Nephron progenitor cell (in vitro differentiated cells): ENCODE results near the gene SYNPO.
A peak's percentile ranks its signal among the peaks of the same experiment; 100 is the strongest.

Experiments
- DNase-seq: peaks from one replicate; pipeline ENCODE4 v3.0.0; 2021
- H3K27ac Mint-ChIP-seq: 2 replicates; pipeline ENCODE4 v1.8.0; 2021; ENCODE audit warnings: mild to moderate bottlenecking, moderate library complexity, mixed read lengths
- H3K27me3 Mint-ChIP-seq: 2 replicates; pipeline ENCODE4 v1.8.0; 2021; ENCODE audit warnings: mild to moderate bottlenecking, low read depth, mixed read lengths; ENCODE audit not compliant: poor library complexity
- H3K36me3 Mint-ChIP-seq: 2 replicates; pipeline ENCODE4 v1.8.0; 2021; ENCODE audit warnings: low read depth, mixed read lengths
- H3K4me1 Mint-ChIP-seq: 2 replicates; pipeline ENCODE4 v1.8.0; 2021; ENCODE audit warnings: mixed read lengths
- H3K4me3 Mint-ChIP-seq: 2 replicates; pipeline ENCODE4 v1.8.0; 2021; ENCODE audit warnings: mild to moderate bottlenecking, moderate library complexity, mixed read lengths
- H3K9me3 Mint-ChIP-seq: 2 replicates; pipeline ENCODE4 v1.8.0; 2021; ENCODE audit warnings: mild to moderate bottlenecking, moderate library complexity, mixed read lengths
- CTCF ChIP-seq: fragments of 200-600 bp; sonication (generic); IDR thresholded peaks from 2 replicates; pipeline ENCODE4 v1.5.0; 2021; ENCODE audit warnings: antibody characterized with exemption

SYNPO gene

GRCh38 chr5:150694612-150695011 lies 54.2 kb downstream of the SYNPO start:
- Mint-ChIP-seq H3K27ac (no peak overlapping the region), H3K4me3 (no peak overlapping the region)
- no peak for DNase-seq

DNA sequence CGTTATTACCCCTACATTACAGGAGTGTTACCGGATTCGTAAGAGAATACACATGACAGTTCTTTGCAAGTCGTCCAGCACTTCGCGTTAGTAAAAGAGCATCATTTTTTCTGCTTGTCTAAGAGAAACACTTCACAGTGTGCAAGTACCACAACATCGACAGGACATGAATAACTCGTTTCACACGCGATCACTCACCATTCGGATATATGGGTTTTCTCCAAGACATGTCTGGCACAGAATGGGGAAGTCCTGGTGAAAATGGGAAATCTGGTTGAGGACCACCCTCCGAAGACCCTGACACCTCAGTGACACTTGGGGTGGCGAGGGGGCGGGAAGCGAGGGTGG lies 59.8 kb downstream of the SYNPO start:
- Mint-ChIP-seq H3K36me3 (peaks cover 30% of the 10 kb centered on the region), H3K4me3 (no peak overlapping the region), H3K27me3 (peaks cover 22% of the 10 kb centered on the region), H3K27ac (no peak overlapping the region), H3K9me3 (no peaks in the 10 kb centered on the region), H3K4me1 (no peaks in the 10 kb centered on the region)
- peak; percentile 23 for TF ChIP-seq CTCF
- no peak for DNase-seq

More at GRCh38 chr5:150694612-150695011, 54.2 kb downstream of the SYNPO start:
- no peaks in the 10 kb centered on the region for H3K27me3 Mint-ChIP-seq
- TF ChIP-seq CTCF: no peak
- no peaks in the 10 kb centered on the region for H3K4me1 Mint-ChIP-seq
- H3K9me3 Mint-ChIP-seq: no peaks in the 10 kb centered on the region
- H3K36me3 Mint-ChIP-seq: peaks cover 78% of the 10 kb centered on the region

- DNase-seq: peak; percentile 87
- Mint-ChIP-seq H3K4me3 (no peak within 1 kb of the TSS), H3K36me3 (peaks cover 25% of the 10 kb centered on the region), H3K9me3 (no peaks in the 10 kb centered on the region), H3K27me3 (peaks cover 22% of the 10 kb centered on the region), H3K4me1 (no peaks in the 10 kb centered on the region), H3K27ac (no peak within 1 kb of the TSS)
- TF ChIP-seq CTCF: peak; percentile 4
Measured at GRCh38 chr5:150700594-150701377, 60.3 kb downstream of the SYNPO start, which contains the start of gene RBM22. Gene RBM22, minus strand, starts transcription at chr5:150701062. Its CDS starts 77 bp downstream, at chr5:150700985.

DNA sequence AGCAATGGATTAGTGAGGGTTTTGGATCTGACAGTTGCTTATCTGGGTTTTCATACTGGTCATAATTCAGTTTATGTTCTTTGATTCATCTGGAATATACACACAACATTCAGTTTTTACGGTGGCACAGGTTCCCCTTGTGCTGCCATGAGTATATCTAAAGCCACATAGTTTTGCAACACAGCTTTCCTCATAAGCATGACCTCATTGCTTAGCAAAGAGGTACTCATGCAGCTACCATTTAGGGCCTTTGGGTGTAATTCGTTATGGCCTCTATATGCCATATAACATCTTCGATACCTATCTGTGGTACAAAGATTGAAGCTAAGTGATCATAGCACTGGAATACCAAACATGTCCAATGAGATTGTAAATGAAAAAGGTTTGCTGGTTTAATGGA lies 63.3 kb downstream of the SYNPO start:
- Mint-ChIP-seq H3K27ac (no peak overlapping the region), H3K4me1 (peaks cover 6% of the 10 kb centered on the region), H3K4me3 (no peak overlapping the region), H3K27me3 (peaks cover 22% of the 10 kb centered on the region), H3K9me3 (no peaks in the 10 kb centered on the region), H3K36me3 (peaks cover 13% of the 10 kb centered on the region)
- TF ChIP-seq CTCF: no peak
- no peak for DNase-seq

DNA sequence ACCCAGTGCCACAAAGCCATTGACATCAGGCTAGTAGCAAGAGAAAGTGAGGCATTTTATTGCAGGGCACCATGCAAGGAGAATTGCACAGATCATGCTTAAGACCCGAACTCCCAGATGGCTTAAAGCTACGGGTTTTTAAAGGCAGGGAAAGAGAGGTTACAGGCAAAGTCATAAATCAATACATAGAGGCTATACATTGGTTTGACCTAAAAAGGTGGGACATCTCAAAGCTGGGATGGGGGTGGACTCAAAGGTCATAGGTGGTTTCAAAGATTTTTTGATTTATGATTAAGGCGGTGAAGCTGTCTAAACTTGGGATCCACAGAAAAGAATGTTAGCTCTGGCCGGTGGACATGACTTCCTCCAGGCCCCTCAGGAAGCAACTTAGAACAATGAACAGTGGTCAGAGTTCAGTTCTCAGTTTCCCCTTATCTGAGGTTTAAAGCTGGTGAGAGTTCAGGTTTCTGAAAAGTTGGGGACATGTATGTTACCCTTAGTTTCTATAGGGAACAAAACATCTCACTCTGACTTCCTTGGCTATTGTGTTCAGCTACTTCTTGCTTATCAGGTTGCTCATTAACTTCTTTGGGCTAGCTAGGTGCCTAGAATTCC lies 66.4 kb downstream of the SYNPO start:
- Mint-ChIP-seq H3K27me3 (peaks cover 21% of the 10 kb centered on the region), H3K9me3 (no peaks in the 10 kb centered on the region), H3K36me3 (peaks cover 22% of the 10 kb centered on the region), H3K4me3 (no peak overlapping the region), H3K4me1 (peaks cover 6% of the 10 kb centered on the region), H3K27ac (peak overlapping the region; percentile 94)
- no peak for TF ChIP-seq CTCF
- DNase-seq: no peak
